D721Med (cell line): Measurements from ENCODE around the gene DEPDC5.

ENCODE experiments used
- DNase-seq: peaks from one replicate; pipeline ENCODE4 v3.0.0; 2011; ENCODE audit warnings: low spot score; ENCODE audit not compliant: insufficient read length
- FAIRE-seq: peaks from 2 replicates; lab custom pipeline; 2011; peaks lifted over from hg19 to GRCh38; lab: Jason Lieb, UNC
- CTCF ChIP-seq: IDR thresholded peaks from 2 replicates; pipeline ENCODE4 v1.5.1; 2012; ENCODE audit warnings: mild to moderate bottlenecking, control low read depth; ENCODE audit not compliant: insufficient read depth; ENCODE audit errors: missing control alignments

DEPDC5 gene

GRCh38 chr22:31830721-31831070 lies 76.9 kb downstream of the DEPDC5 start:
- no peak for TF ChIP-seq CTCF
- no peak for DNase-seq
- no peak for FAIRE-seq

- no peak for TF ChIP-seq CTCF
- FAIRE-seq (no peak), DNase-seq (no peak)
These were observed 80.1 kb downstream of the DEPDC5 start for GRCh38 chr22:31833930-31834329.

- no peak for TF ChIP-seq CTCF
- FAIRE-seq = no peak
- DNase-seq = no peak
These were observed 82.2 kb downstream of the DEPDC5 start for GRCh38 chr22:31836010-31836409.

GRCh38 chr22:31838917-31839316 lies 85.1 kb downstream of the DEPDC5 start:
- FAIRE-seq (no peak), DNase-seq (no peak)
- no peak for TF ChIP-seq CTCF

- FAIRE-seq (no peak), DNase-seq (no peak)
- no peak for TF ChIP-seq CTCF
These were observed 86.2 kb downstream of the DEPDC5 start for GRCh38 chr22:31839986-31840385.

- DNase-seq (no peak), FAIRE-seq (no peak)
- TF ChIP-seq CTCF = no peak
These were observed 86.8 kb downstream of the DEPDC5 start for GRCh38 chr22:31840585-31840984.

GRCh38 chr22:31841078-31841827 lies 87.4 kb downstream of the DEPDC5 start:
- FAIRE-seq (no peak), DNase-seq (no peak)
- TF ChIP-seq CTCF = no peak
